GM10248 (cell line): ENCODE results near the gene SMLR1.

Experiments used
- CTCF ChIA-PET: fragments of 300-600 bp; sonication (Branson Sonifier 250); formaldehyde crosslinking; extraction: SDS; loops from one replicate; lab custom pipeline; 2021; ENCODE audit warnings: antibody characterized with exemption; lab: Yijun Ruan, JAX
- POLR2A ChIA-PET: fragments of 350-650 bp; sonication (Branson Sonifier 250); formaldehyde crosslinking; extraction: SDS; loops from one replicate; lab custom pipeline; 2020; ENCODE audit warnings: antibody characterized with exemption; lab: Yijun Ruan, JAX
- DNase-seq: peaks from one replicate; pipeline ENCODE4 v3.0.0; 2012; ENCODE audit errors: extremely low spot score
- TF ChIP-seq, protein P1 (sequence below): IDR thresholded peaks from 2 replicates; pipeline ENCODE4 v1.5.1; 2012; ENCODE audit warnings: mild to moderate bottlenecking, low read depth; ENCODE audit errors: extremely low read depth, missing control alignments, control extremely low read depth

Gene SMLR1

DNA sequence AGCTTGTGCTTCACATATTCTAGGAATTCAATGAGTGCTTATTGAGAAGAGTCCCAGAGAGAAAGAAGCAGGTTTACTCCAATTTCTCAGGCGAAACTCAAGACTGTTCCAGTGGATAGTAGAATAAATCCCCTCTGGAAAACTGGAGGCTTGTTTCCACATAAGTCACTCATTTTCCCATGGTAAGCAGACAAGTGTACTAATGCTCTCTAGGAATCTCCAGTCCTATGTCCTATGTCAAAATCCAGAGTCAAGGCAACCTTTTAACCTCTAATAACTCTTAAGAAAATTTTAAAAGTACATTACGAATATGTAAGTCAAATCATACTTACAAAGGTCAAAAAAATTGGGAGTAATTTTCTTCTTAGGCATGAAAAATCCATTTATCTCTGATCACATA lies 35.2 kb downstream of the SMLR1 start:
- TF ChIP-seq, protein P1, sequence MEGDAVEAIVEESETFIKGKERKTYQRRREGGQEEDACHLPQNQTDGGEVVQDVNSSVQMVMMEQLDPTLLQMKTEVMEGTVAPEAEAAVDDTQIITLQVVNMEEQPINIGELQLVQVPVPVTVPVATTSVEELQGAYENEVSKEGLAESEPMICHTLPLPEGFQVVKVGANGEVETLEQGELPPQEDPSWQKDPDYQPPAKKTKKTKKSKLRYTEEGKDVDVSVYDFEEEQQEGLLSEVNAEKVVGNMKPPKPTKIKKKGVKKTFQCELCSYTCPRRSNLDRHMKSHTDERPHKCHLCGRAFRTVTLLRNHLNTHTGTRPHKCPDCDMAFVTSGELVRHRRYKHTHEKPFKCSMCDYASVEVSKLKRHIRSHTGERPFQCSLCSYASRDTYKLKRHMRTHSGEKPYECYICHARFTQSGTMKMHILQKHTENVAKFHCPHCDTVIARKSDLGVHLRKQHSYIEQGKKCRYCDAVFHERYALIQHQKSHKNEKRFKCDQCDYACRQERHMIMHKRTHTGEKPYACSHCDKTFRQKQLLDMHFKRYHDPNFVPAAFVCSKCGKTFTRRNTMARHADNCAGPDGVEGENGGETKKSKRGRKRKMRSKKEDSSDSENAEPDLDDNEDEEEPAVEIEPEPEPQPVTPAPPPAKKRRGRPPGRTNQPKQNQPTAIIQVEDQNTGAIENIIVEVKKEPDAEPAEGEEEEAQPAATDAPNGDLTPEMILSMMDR: no peak
- DNase-seq: no peak
- POLR2A ChIA-PET: no interaction called here
- CTCF ChIA-PET: interaction anchor here (1.4 to 4.9 kb wide), 3 partner anchors 9 to 568 kb away, joined by 3 to 37 read pairs (median 7); no protein-coding TSS in a partner anchor

DNA sequence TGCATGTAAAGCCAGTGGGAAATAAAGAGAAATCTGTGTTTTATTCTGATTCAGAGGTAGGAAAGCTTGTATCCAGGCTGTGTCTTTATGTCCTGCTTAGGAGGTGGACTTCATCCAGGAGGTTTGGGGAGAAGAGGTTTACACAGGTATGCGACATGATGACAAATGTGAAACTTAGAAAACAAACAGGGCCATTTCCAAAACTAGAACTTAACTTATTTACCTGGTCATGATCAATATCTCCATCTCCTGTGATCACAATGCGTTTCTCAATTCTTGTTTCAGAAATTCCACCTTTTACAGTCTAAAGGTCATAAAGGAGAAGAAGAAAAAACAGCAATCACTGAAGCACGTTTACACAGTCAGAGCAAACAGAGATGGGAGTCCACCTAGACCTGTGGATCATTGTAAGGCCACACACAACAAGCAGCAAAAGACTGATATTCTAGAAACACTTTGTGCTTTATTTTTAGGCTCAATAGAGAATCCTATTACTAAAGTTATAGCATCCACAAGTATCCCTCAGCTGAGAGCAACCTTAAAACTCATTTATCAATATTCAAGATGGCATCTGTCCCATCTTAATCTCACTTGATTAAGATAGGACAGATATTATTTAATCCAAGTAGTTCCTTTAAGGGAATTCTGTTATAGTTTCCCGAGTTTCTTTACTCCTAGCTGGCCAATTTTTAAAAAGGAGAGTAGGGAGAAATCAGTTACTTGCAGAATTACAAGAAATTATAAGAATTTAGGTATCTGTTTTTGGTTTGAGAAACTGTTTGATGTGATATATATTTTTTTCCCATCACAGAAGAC lies 36.4 kb downstream of the SMLR1 start:
- DNase-seq: no peak
- TF ChIP-seq, protein P1: no peak
- POLR2A ChIA-PET: no interaction called here
- CTCF ChIA-PET: interaction anchor here (0.7 to 4.9 kb wide), 5 partner anchors 8 to 570 kb away, joined by 3 to 37 read pairs (median 4); no protein-coding TSS in a partner anchor

DNA sequence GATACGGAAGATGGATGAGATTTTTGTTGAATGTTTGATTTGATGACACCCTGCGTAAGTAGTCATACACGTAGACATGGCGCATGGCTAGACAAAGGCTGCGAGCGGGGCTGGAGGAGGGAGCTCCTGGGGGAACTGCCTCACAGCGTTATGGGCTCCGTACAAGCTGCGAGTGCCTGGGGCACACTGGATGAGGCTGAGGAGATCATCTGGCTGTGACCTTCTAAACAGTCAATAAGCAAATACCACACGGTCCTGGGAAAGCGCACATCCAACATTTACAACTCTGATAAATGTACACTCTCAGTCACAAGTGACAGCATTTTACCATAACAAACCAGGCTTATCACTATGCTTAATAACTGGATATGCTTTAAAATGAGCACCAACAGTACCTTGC lies 37.1 kb downstream of the SMLR1 start:
- TF ChIP-seq, protein P1: no peak
- POLR2A ChIA-PET: no interaction called here

DNA sequence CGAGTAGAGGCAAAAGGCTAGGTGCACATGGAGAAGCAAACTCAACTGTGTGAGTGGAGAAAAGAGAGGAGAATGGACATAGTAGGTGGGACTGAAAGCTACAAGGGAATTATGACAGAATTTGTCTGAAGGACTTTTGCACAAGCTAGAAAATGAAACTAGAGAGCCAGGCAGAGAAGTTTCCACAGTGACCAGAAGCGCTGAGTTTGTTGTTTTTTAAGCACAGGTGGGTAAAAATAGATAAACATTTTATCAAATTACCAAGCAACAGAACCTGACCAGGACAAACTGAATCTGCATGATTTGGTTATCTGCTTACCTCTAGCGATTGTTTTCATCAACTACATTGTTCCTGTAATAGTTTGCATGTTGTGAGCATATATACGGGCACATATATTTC lies 38.6 kb downstream of the SMLR1 start:
- CTCF ChIA-PET: interaction anchor here (1.3 kb wide), 1 partner anchor 8 kb away, joined by 4 read pairs; no protein-coding TSS in a partner anchor
- POLR2A ChIA-PET: no interaction called here
- DNase-seq: no peak
- TF ChIP-seq, protein P1: no peak

More for the DNA sequence above, 37.1 kb downstream of the SMLR1 start:
- no peak for DNase-seq
- CTCF ChIA-PET: interaction anchor here (1.0 to 4.9 kb wide), 3 partner anchors 8 to 16 kb away, joined by 4 to 37 read pairs (median 4); no protein-coding TSS in a partner anchor

DNA sequence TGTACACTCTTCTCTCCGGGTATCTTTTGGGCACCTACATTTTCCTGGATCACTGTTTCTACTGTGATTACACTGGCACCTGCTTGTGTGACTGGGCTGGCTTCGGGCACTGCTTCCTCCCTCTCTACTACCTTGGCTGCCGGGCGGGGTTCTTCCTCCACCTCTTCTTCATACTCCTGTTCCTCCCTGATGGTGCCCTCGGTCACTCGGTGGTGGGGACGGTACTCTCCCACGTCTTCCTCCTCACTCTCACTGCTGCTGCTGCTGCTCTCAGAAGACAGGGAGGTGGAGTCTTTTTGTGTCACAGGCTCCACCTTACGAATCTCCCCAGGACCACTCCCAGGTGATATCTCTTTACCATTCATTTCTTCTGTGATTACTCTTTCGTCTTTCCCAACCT lies 42.5 kb downstream of the SMLR1 start:
- CTCF ChIA-PET: interaction anchor here (1.4 to 4.4 kb wide), 2 partner anchors 8 to 15 kb away, joined by 4 to 37 read pairs; no protein-coding TSS in a partner anchor

DNA sequence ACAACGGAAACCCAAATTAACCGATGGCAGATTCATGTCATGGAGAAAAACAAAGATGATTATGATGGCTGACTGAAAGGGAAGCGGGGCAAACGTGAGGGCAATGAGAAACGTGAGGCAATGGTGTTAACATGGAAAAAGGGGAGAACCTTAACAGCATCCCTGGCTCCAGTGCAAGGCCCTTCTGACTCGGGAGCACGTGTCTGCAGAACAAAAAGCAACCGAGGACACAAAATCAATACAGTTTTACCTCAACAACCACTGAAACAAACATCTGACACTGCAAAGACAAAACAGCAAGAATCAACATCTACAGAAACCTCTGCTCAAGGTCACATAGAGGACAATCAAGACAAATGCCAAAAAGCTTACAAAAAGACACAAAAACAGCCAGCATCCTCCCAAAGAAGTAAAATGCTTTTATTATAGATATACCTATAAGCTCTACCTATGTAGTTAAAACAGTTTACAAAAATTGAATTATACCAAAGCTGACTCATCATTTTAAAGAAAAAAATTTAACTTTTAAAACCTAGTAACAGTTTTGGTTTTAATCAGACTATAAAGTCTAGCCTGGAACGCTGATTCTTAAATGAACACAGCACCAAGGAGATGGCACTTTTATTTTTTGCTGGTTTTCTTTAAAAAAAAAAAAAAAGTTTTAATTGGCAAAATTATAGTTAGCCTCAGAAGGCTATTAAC lies 43.1 kb downstream of the SMLR1 start:
- TF ChIP-seq, protein P1: no peak
- ChIA-PET CTCF (interaction anchor here (1.1 to 4.6 kb wide), 8 partner anchors 8 to 1371 kb away, joined by 3 to 40 read pairs (median 14); no protein-coding TSS in a partner anchor), POLR2A (no interaction called here)
- DNase-seq: no peak

More for the DNA sequence above, 42.5 kb downstream of the SMLR1 start:
- TF ChIP-seq, protein P1: no peak
- POLR2A ChIA-PET: no interaction called here
- DNase-seq: no peak
